Stimulated activated CD4-positive, alpha-beta T cell treated with anti-CD3 and anti-CD28 coated beads, Interleukin-4, amount 100 ng/mL, for 1 hour (primary cell): ENCODE results near the gene ISCA1.

Experiments used
- DNase-seq: peaks from one replicate; pipeline ENCODE4 v3.0.0-alpha.2; 2020

The ISCA1 gene

DNA sequence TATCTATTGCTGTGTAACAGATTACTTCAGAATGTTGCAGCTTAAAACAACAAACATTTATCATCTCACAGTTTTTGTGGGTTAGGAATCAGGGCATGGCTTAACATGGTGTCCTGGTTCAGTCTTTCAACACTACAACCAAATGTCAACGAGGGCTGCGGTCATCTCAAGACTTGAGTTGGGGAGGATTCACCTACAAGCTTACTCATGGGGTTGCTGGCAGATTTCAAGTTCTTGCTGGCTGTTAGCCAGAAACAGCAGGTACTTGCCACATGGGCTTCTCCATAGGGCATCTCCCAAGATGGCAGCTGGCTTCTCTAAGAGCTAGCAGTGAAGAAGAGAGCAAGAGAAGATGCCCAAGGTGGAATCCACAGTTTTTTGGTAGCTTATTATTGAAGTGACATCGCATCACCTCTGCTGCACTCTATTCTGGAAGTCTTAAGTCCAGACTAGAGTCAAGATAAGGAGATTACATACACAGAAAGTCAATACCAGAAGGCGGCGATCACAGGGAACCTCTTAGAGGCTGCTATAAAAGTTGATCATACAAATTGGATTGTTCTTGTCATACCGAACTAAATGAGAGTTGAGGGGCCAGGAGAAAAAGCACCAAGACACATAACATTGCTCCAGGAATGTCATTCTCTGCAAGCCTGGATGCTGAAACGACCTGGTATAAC, 65.1 kb downstream of the ISCA1 start:
- DNase-seq, result no peak
